Measurements from ENCODE around the gene ANXA1.

DNA sequence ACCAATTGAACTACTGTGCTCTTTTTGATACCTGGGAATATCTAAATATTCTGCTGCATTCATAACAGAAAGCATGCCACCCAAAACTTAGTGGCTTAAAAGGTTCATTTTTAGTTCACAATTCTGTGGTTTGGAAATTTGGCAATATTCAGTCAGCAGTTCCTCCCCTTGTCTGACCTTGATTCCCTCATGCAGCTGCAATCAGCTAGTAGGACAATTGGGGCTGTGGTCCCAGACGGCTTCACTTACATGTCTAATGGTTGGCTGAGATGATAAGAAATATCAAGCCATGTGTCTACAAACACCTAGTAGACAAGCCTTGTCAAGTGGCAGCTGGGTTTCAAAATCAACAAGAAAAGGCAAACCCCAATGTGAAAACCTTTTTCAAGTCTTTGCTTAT lies 51.3 kb downstream of the ANXA1 start:
- TF ChIP-seq ZNF317 (CRISPR knock-in tag; IDR thresholded peaks at IDR 0.05; ENCODE audit: borderline replicate concordance, low read depth): no peak
- TF ChIP-seq, protein P1, sequence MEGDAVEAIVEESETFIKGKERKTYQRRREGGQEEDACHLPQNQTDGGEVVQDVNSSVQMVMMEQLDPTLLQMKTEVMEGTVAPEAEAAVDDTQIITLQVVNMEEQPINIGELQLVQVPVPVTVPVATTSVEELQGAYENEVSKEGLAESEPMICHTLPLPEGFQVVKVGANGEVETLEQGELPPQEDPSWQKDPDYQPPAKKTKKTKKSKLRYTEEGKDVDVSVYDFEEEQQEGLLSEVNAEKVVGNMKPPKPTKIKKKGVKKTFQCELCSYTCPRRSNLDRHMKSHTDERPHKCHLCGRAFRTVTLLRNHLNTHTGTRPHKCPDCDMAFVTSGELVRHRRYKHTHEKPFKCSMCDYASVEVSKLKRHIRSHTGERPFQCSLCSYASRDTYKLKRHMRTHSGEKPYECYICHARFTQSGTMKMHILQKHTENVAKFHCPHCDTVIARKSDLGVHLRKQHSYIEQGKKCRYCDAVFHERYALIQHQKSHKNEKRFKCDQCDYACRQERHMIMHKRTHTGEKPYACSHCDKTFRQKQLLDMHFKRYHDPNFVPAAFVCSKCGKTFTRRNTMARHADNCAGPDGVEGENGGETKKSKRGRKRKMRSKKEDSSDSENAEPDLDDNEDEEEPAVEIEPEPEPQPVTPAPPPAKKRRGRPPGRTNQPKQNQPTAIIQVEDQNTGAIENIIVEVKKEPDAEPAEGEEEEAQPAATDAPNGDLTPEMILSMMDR (IDR thresholded peaks at IDR 0.05): no peak
- TF ChIP-seq, protein P2, sequence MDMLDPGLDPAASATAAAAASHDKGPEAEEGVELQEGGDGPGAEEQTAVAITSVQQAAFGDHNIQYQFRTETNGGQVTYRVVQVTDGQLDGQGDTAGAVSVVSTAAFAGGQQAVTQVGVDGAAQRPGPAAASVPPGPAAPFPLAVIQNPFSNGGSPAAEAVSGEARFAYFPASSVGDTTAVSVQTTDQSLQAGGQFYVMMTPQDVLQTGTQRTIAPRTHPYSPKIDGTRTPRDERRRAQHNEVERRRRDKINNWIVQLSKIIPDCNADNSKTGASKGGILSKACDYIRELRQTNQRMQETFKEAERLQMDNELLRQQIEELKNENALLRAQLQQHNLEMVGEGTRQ (CRISPR knock-in tag; IDR thresholded peaks at IDR 0.05): no peak
- TF ChIP-seq JUN (CRISPR knock-in tag; IDR thresholded peaks at IDR 0.05): no peak
- TF ChIP-seq, protein P3, sequence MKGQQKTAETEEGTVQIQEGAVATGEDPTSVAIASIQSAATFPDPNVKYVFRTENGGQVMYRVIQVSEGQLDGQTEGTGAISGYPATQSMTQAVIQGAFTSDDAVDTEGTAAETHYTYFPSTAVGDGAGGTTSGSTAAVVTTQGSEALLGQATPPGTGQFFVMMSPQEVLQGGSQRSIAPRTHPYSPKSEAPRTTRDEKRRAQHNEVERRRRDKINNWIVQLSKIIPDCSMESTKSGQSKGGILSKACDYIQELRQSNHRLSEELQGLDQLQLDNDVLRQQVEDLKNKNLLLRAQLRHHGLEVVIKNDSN (CRISPR knock-in tag; IDR thresholded peaks at IDR 0.05): no peak
